Endothelial cell of umbilical vein (primary cell): ENCODE measurements around the gene NALCN.

ENCODE experiments used
- CTCF ChIP-seq, 2 donors: IDR thresholded peaks; 1 replicate in 1 of 2; 2 replicates in 1 of 2; pipeline ENCODE4 v1.5.1; 2011; ENCODE audit warnings: low read length in 2 of 2, mild to moderate bottlenecking in 2 of 2, moderate library complexity in 2 of 2, control low read depth in 1 of 2, inconsistent platforms in 1 of 2, low read depth in 1 of 2; ENCODE audit not compliant: insufficient read depth in 1 of 2; ENCODE audit errors: extremely low read depth in 1 of 2
- EZH2 ChIP-seq: IDR thresholded peaks from 2 replicates; pipeline ENCODE4 v1.6.1; 2012; ENCODE audit warnings: borderline replicate concordance, low read depth, mild to moderate bottlenecking, moderate library complexity, low read length, inconsistent platforms; ENCODE audit not compliant: severe bottlenecking
- FOS ChIP-seq: IDR thresholded peaks from 2 replicates; pipeline ENCODE4 v1.6.1; 2011; ENCODE audit warnings: mild to moderate bottlenecking, low read length, moderate library complexity, borderline replicate concordance; ENCODE audit not compliant: insufficient read depth
- GATA2 ChIP-seq: IDR thresholded peaks from 2 replicates; pipeline ENCODE4 v1.7.0; 2011; ENCODE audit warnings: low read depth, mild to moderate bottlenecking, moderate library complexity, mixed read lengths, low read length; ENCODE audit not compliant: insufficient read length, insufficient read depth
- JUN ChIP-seq: IDR thresholded peaks from 2 replicates; pipeline ENCODE4 v1.6.1; 2011; ENCODE audit warnings: borderline replicate concordance, low read depth; ENCODE audit not compliant: insufficient read length, insufficient read depth
- MAX ChIP-seq: IDR thresholded peaks from 2 replicates; pipeline ENCODE4 v1.6.1; 2011; ENCODE audit not compliant: insufficient read depth, insufficient read length
- MYC ChIP-seq: IDR thresholded peaks from one replicate; pipeline ENCODE4 v1.6.1; 2011; ENCODE audit warnings: mild to moderate bottlenecking, low read depth, low read length
- POLR2A ChIP-seq: IDR thresholded peaks from 2 replicates; pipeline ENCODE4 v1.6.1; 2012; ENCODE audit warnings: low read depth, mild to moderate bottlenecking, control low read depth, low read length
- POLR2AphosphoS5 ChIP-seq: IDR thresholded peaks from 2 replicates; pipeline ENCODE4 v1.6.1; 2012; ENCODE audit warnings: low read depth, mild to moderate bottlenecking, control low read depth, low read length, moderate library complexity; ENCODE audit not compliant: insufficient read depth

GRCh38 chr13:101399365-101399764 is 16.9 kb downstream of the NALCN start:
- no peak for TF ChIP-seq POLR2A
- TF ChIP-seq CTCF (IDR thresholded peaks at IDR 0.05; ENCODE audit: extremely low read depth in 1 of 2, insufficient read depth in 1 of 2, low read depth in 1 of 2, low read length in 2 of 2): no peak
- TF ChIP-seq EZH2: no peak
- TF ChIP-seq POLR2AphosphoS5: no peak
- no peak for TF ChIP-seq MAX
- TF ChIP-seq MYC: no peak
- TF ChIP-seq JUN: no peak
- TF ChIP-seq FOS: no peak
- no peak for TF ChIP-seq GATA2
